ENCODE measurements around the gene FAAP100. TPM values are rescaled to one million over a fixed set of nuclear protein-coding genes. Genes with fewer than 3 reads are reported as not detected.
A peak's percentile ranks its signal among the peaks of the same experiment; 100 is the strongest.

FAAP100 gene, protein sequence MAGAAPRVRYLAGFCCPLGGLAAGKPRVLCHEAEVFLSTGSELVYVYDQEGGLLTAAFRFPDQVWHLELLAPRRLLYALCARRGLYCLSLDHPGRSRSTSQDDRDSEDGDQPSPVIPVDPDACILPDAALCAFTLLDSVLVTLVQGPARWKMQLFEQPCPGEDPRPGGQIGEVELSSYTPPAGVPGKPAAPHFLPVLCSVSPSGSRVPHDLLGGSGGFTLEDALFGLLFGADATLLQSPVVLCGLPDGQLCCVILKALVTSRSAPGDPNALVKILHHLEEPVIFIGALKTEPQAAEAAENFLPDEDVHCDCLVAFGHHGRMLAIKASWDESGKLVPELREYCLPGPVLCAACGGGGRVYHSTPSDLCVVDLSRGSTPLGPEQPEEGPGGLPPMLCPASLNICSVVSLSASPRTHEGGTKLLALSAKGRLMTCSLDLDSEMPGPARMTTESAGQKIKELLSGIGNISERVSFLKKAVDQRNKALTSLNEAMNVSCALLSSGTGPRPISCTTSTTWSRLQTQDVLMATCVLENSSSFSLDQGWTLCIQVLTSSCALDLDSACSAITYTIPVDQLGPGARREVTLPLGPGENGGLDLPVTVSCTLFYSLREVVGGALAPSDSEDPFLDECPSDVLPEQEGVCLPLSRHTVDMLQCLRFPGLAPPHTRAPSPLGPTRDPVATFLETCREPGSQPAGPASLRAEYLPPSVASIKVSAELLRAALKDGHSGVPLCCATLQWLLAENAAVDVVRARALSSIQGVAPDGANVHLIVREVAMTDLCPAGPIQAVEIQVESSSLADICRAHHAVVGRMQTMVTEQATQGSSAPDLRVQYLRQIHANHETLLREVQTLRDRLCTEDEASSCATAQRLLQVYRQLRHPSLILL
- 57.0 and 65.6 TPM in 2 replicates for total RNA-seq
- polyA plus RNA-seq: 51.2 and 56.9 TPM in 2 replicates

DNA sequence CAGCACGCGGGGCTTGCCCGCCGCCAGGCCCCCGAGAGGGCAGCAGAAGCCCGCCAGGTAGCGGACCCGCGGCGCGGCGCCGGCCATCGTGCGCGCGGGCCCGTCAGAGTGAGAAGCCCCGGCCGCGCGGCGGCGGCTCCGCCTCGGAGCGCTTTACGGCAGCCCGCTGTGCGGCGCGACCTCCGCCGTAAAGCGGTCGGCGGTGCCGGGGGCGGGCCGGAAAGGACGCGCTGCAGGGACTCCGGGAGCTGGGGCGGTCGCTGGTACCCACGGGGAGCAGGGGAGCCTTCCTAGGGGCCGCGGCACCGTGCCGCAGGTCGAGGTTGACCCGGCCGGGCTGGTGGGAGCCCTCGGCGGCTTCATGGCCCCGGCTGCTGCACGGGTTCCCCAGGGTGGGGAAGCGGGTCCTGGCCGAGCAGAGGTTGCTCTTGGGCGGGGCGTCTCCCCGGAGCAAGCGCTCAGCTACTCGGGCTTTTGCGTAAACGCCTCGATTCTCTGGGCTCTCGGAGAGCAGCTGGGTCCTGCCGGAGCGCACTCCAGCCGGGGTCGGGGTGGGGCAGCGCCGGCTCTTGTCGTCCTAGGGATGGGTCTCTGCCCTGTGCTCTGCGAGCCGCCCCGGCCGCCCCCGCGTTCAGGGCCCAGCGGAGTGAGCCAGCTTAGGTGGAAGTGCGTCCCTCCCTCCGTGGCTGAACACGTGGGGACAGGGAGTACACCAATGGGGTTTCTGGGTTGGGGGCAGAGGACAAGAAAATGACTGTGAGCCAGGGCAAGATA, at the start of gene FAAP100:
FAAP100 (minus strand) TSS at position 110 of the 774 bp plus-strand sequence; CDS start at position 87, 23 bp downstream.
- Histone ChIP-seq H3K27ac (peak within 1 kb of the TSS; percentile 72), H3K36me3 (peaks cover 4% of the 10 kb centered on the region), H3K4me1 (ENCODE audit: low read depth) (peaks cover 33% of the 10 kb centered on the region), H3K27me3 (no peaks in the 10 kb centered on the region), H3K9me3 (ENCODE audit: low read depth) (no peaks in the 10 kb centered on the region), H3K4me3 (peak within 1 kb of the TSS; percentile 92)
- peak; percentile 83 to 87 for DNase-seq (ENCODE audit: low read depth in 1 of 2, low spot score in 1 of 2)
- TF ChIP-seq, protein P1, sequence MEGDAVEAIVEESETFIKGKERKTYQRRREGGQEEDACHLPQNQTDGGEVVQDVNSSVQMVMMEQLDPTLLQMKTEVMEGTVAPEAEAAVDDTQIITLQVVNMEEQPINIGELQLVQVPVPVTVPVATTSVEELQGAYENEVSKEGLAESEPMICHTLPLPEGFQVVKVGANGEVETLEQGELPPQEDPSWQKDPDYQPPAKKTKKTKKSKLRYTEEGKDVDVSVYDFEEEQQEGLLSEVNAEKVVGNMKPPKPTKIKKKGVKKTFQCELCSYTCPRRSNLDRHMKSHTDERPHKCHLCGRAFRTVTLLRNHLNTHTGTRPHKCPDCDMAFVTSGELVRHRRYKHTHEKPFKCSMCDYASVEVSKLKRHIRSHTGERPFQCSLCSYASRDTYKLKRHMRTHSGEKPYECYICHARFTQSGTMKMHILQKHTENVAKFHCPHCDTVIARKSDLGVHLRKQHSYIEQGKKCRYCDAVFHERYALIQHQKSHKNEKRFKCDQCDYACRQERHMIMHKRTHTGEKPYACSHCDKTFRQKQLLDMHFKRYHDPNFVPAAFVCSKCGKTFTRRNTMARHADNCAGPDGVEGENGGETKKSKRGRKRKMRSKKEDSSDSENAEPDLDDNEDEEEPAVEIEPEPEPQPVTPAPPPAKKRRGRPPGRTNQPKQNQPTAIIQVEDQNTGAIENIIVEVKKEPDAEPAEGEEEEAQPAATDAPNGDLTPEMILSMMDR (IDR thresholded peaks at IDR 0.05; ENCODE audit: low read depth, low read length): no peak

DNA sequence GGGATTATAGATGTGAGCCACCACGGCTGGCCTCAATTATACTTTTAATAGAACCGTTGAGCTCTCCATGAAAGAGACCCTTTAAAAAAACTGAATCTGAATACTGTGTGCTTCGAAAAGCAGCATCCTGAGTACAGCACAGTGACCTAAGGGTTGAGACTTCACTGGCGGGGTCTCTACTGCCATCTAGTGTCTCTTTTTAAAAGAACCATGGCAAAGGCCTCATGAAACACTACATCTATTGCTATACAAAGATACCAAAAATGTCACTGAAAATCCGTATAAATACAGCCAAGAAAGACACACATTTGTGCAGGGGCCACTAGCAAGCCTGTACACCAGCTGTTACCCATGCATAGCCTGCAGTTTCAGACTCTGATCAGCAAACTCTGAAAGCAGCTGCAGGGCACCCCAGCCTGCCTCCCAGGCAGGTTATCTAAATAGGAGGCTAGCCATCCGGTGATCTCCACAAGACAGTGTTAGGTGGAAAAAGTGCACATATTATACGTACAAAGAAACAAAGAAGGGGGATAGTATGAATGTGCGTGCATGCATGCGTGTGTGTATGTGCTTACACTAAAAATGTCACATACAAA, 49.5 kb upstream of the FAAP100 start:
- no peak overlapping the region for H3K4me3 ChIP-seq
- TF ChIP-seq, protein P1 (IDR thresholded peaks at IDR 0.05; ENCODE audit: low read depth, low read length): peak; percentile 82
- peaks cover 54% of the 10 kb centered on the region for H3K36me3 ChIP-seq
- H3K27ac ChIP-seq: no peak overlapping the region
- DNase-seq (ENCODE audit: low read depth in 1 of 2, low spot score in 1 of 2): peak; percentile 71 to 86
- no peaks in the 10 kb centered on the region for H3K9me3 ChIP-seq (ENCODE audit: low read depth)
- H3K4me1 ChIP-seq (ENCODE audit: low read depth): no peaks in the 10 kb centered on the region
- no peaks in the 10 kb centered on the region for H3K27me3 ChIP-seq

DNA sequence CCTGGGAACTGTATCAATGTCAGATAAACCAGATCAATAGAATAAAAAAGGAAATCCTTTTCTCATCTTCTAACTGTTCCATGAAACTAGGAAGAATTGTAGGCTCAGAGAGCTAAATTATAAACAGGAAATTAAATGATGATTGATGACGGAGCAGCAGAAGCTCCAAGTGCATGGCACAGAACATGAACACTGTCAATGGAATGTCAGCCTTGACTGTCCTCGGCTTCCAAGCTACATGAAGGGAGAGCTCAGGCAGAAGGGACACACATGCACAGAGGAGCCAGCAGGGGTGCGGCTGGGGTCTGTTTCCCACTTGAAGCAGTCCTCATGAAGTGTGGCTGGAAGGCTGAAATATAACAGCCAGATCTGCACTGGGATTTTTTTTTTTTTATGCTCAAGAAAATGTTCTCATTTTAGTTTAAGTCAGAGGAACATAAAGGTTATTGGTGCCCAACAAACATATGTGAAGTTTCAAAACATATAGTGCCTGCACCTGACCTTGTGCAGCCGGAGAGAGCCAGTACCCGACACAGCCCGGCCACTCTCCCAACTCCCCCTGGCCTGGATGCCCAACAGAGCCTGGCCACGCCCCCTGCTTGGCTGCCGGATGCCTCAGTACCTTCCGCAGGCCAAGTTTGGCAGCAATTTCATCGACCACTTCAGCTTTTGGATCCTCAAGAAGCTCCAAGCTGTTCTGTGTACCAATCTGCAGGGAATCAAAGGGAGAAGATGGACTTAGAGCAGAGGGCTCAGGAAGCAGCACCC, 47.8 kb upstream of the FAAP100 start:
- Histone ChIP-seq H3K4me1 (ENCODE audit: low read depth) (no peaks in the 10 kb centered on the region), H3K36me3 (peaks cover 59% of the 10 kb centered on the region), H3K9me3 (ENCODE audit: low read depth) (no peaks in the 10 kb centered on the region), H3K27ac (no peak overlapping the region), H3K27me3 (no peaks in the 10 kb centered on the region), H3K4me3 (no peak overlapping the region)
- TF ChIP-seq, protein P1 (IDR thresholded peaks at IDR 0.05; ENCODE audit: low read depth, low read length): no peak
- DNase-seq (ENCODE audit: low read depth in 1 of 2, low spot score in 1 of 2): no peak

DNA sequence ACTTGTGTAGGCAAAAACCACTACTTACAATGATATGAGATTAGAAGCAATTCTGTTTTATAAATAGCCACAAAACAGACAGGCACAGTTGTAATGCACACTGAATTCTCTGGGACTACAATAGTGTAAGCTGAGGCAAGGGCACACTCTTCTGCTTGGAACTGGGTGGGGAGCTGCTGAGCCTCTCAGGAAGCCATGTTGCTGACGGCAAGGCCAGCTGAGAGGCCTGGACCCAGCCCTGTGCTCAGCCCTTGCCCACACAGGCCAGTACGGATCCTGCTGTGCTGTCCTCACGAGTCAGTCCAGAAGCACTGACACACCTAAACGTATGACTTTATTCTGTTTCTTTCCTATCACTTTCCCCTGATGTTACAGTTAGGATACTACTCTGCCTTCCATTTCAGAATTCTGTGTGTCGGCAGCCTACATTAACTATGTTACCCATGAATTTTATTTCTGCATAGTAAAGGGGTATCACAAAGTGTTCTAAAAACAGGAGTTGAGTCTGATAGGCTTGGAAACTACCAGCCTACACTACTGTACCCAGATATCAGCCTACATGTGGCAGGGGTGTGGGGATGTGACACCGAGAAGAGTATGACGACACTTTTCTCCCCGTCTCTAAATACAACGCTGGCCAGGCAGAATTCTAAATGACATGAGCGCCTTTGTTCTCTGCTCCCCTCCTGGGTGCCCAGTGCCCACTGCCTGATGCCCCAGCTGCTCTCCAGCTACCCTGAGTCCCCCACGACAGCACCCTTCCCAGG, 41.1 kb upstream of the FAAP100 start:
- Histone ChIP-seq H3K9me3 (ENCODE audit: low read depth) (no peaks in the 10 kb centered on the region), H3K4me1 (ENCODE audit: low read depth) (no peaks in the 10 kb centered on the region), H3K36me3 (peaks cover 63% of the 10 kb centered on the region), H3K27me3 (no peaks in the 10 kb centered on the region), H3K27ac (no peak overlapping the region), H3K4me3 (no peak overlapping the region)
- TF ChIP-seq, protein P1 (IDR thresholded peaks at IDR 0.05; ENCODE audit: low read depth, low read length): no peak
- no peak for DNase-seq (ENCODE audit: low read depth in 1 of 2, low spot score in 1 of 2)
